GM21576 (cell line): Measurements from ENCODE around the gene LGALS7.
"Not testable (repeated sequence)": the region's sequence is repeated elsewhere in the genome, so short reads cannot be mapped to it uniquely, and the experiment has no call there.

Experiments
- ATAC-seq: cut with Tn5 transposase; IDR thresholded peaks from one replicate; pipeline ENCODE4 v1.9.1; 2021; ENCODE audit warnings: mild to moderate bottlenecking, moderate library complexity; ENCODE audit not compliant: unreplicated experiment

The LGALS7 gene

GRCh38 chr19:38800577-38801347, 27.4 kb upstream of the LGALS7 start:
- no peak for ATAC-seq

- no peak for ATAC-seq
Measured at GRCh38 chr19:38799104-38799503, 25.8 kb upstream of the LGALS7 start.

- not testable (repeated sequence) for ATAC-seq
Measured at GRCh38 chr19:38797781-38798180, 24.5 kb upstream of the LGALS7 start.

GRCh38 chr19:38796154-38796553, 22.8 kb upstream of the LGALS7 start:
- no peak for ATAC-seq

- ATAC-seq = no peak
Measured at GRCh38 chr19:38795549-38795948, 22.2 kb upstream of the LGALS7 start.

- no peak for ATAC-seq
Measured at GRCh38 chr19:38793671-38794070, 20.4 kb upstream of the LGALS7 start.

- ATAC-seq = no peak
Measured at GRCh38 chr19:38793177-38793576, 19.9 kb upstream of the LGALS7 start.

DNA sequence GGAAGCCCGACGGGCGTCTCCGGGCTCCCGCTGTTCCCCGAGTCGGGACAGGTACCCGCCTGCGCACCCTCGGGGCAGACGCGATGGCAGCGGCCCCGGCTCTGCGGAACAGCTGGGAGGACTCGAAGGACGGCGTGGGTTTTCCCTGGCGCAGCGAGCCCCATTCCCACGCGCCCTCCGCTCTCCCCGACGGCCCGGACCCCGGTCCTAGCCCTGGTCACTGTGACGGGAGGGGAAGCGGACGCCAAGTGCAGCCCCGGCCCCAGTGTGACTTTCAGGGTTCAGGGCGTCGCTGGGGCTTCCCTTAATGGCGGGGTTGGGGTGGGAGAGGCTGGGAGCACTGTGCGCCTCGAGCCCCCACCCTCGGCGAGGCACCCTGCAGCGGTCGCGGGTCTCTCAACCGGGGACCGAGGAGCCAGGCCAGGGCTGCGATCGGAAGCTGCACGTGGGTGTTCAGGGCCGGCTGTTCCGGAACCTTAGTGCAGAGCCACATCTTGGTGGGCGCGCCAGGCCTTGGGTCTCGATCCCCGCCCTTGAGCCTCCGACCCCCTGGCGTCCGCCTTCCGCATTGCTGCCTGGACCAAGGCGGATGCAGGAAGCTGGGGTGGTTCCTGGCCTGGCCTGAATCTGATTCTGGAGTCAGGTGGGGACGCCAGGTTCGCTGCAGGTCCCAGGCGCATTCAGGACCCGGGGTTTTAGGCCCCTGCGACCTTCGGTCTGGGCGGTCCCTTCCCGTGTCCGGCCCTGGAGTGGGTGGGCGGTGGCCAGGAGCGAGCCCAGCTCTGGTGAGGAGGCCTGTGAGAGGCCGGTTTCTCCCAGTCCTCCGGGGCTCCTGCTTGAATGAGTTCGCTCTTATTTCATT, 19.2 kb upstream of the LGALS7 start:
- no peak for ATAC-seq

- ATAC-seq = peak; percentile 70
Measured at GRCh38 chr19:38791451-38792064, 18.2 kb upstream of the LGALS7 start.

- not testable (repeated sequence) for ATAC-seq
Measured at GRCh38 chr19:38790507-38791403, 17.4 kb upstream of the LGALS7 start.

DNA sequence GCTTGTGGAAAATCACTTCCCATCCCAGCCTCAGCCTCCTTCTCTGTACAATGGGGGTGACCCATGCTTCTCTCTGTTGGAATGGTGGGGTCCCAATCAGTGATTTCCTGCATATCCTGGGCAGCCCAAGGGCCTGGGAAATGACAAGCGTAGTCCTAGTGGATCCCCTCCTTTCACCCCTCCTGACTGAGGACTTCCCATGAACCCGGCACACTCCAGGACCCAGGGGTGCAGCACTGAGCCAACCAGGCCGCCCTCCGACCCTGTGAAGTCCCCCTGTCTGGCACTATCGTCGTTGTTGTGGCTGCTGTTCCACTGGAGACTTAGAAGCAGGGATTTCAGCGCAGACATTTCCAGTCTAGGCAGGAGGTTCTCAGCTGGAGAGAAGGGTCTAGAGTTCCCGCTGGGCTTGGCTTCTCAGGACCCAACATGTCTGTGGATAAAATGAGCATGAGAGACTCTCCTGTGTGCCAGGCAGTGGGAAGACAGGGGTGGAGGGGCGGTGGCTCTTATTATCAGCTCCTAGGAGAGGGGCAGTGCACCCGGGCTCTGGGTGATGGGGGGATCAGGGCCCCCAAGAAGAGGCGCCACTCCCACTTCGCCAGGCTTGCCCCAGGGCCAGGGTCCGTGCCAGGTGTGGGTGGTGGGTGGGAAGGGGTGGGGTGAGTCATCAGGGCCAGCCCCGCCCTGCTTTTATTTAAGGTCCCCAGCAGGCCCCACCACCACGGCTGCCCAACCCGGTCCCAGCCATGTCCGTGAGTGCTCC, 15.3 kb upstream of the LGALS7 start, which contains the start of gene LGALS7B:
LGALS7B (plus strand) TSS at position 723 of the 766 bp plus-strand sequence; CDS start at position 750, 27 bp downstream.
- ATAC-seq = no peak

DNA sequence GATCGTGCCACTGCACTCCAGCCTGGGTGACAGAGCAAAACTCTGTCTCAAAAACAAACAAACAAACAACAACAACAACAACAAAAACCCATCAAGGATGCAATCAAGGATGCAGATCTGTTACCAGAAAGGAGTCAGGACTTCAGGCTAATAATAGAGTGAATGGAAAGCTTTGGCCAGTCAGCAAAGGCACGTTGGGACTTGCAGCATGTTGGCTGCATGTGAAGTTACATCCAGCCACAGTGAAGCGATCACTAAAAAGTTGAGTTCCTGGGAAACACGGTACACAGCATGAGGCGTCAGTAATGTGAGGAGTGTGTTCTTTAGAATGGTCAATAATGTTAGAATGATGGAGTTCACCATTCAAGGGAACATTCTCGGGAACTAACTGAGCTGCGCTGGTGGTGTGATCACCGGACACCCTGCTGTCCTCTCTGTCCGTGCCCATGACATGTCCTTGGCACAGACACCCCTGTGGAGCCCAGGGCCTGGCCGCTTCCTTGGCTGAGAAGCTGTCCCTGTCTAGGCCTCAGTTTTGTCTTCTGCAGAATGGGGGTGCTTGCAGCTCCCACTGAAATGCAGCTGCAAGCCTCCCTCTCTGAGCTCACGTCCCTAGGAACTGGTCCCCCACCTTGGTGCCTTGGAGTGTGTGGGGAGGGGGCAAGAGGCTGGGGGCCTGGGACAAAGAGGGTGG, 13.4 kb upstream of the LGALS7 start:
- ATAC-seq = no peak

GRCh38 chr19:38786061-38786460, 12.7 kb upstream of the LGALS7 start:
- not testable (repeated sequence) for ATAC-seq

GRCh38 chr19:38785187-38785699, 11.9 kb upstream of the LGALS7 start:
- ATAC-seq = no peak

DNA sequence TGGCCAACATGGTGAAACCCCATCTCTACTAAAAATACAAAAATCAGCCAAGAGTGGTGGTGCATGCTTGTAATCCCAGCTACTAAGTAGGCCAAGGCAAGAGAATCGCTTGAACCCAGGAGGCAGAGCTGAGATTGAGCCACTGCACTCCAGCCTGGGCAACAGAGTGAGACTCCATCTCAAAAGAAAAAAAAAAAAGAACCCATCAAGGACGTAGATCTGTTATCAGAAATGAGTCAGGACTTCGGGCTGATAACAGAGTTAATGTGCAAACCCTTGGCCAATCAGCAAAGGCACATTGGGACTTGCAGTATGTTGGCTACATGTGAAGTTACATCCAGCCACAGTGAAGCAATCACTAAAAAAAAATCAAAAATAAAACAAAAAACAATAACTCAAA, 10.9 kb upstream of the LGALS7 start:
- no peak for ATAC-seq

GRCh38 chr19:38782212-38782611, 8.9 kb upstream of the LGALS7 start:
- not testable (repeated sequence) for ATAC-seq

GRCh38 chr19:38781058-38781457, 7.7 kb upstream of the LGALS7 start:
- ATAC-seq = no peak

DNA sequence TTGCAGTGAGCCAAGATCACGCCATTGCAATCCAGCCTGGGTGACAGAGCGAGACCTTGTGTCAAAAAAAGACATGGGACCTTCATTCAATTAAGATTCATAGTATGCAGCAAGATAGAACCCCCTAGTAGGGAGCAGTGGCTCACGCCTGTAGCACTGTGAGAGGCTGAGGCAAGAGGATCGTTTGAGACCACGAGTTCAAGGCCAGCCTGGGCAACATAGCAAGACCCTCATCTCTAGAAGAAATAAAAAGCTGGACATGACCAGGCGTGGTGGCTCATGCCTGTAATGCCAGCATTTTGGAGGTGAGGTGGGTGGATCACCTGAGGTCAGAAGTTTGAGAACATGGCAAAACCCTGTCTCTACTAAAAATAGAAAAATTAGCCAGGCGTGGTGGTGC, 7.1 kb upstream of the LGALS7 start:
- ATAC-seq = no peak

DNA sequence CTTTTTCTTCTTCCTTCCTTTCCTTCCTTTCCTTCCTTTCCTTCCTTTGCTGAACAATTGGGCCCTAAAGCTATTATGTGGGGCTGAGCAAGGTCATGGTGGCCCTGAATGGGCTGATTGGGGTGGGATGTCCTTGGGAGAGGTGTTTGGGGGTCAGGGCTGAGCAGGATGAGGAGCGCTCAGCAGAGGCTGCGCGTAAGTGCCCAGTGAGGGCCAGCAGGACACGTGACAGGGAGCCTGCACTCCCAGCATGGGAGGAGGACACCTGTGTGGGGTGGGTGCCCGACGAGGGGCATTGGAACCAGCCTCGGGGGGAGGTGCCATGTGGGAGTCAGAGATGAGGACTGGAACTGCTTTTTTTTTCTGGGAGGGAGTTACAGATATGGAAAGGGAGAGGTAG, 5.4 kb upstream of the LGALS7 start:
- ATAC-seq = no peak
